ENCODE results near the gene ITGB4.

ITGB4 gene

DNA sequence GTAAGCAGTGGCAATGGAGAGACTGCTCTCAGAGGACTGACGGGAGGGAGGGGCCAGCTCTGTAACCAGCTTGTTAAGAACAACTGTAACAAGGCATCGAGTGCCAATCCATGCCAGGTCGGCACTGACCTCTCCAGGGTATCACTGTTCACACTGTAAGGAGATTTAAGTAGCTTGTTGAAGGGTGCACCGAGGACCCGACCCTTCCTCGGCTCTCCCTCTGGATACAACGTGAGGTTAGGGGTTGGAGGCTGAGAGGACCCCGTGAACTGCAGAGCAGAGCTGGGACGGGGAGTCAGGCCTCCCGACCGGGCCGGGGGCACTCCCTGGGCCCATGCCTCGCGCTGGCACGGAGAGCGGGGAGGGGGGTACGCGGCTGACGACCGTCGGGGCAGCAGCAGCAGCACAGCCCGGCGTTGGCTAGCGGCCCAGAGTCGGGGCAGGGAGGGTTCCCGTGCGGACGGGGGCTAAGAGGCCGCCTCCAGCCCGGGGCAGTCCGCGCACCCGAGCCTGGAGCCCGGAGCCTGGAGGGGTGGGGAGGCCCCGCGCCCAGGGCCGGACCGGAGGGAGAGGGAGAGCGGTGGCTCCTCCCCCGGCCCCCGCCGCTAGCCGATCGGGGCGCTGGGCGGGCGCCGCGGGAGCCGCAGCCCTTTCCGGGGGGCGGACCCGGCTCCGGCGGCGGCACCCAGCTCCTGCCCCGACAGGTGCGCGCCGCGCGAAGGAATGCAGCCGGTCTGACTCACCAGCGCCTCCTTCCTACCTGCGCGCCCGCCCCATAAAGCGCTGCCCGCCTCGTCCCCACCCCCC is at the start of gene ITGB4:
Gene ITGB4, plus strand, starts transcription at position 804 of the 807 bp plus-strand sequence. CDS start 3,245 bp downstream, outside the sequence.
- DNase-seq (ENCODE audit: low read depth in 2 of 3, low spot score in 1 of 3), result peak in 1 of 3 donors; percentile 24

GRCh38 chr17:75672011-75672410 is 49.2 kb upstream of the ITGB4 start:
- DNase-seq (ENCODE audit: low read depth in 2 of 3, low spot score in 1 of 3), result no peak

GRCh38 chr17:75673487-75673886 is 47.8 kb upstream of the ITGB4 start:
- DNase-seq (ENCODE audit: low read depth in 2 of 3, low spot score in 1 of 3), result no peak

GRCh38 chr17:75676461-75676860 is 44.8 kb upstream of the ITGB4 start:
- DNase-seq (ENCODE audit: low read depth in 2 of 3, low spot score in 1 of 3), result no peak

DNA sequence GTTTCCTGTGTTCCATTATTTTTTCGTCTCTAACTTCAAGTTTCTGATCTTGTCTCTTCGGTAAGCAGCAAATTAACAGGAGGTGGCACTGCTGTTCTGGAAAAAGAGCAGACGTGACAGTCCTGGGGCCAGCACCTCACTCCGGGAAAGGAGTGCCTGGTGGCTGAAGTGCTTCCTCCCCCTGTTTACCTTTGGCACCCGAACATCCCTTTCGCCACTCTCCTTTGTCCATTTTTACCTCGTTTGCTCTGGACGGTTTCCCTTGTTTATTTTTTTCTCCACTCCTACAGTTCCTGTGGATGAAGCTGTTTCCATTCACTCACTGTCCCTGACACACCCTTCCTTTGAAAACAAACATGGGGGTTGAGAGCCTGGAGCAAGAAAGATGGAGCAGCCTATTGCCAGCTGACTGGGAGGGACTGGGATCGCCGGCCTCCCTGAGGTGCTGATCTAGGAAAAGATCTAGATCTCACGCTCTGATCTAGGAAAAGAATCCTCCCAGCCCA is 41.5 kb upstream of the ITGB4 start:
- DNase-seq (ENCODE audit: low read depth in 2 of 3, low spot score in 1 of 3), result no peak

GRCh38 chr17:75680431-75680830 is 40.8 kb upstream of the ITGB4 start:
- no peak for DNase-seq (ENCODE audit: low read depth in 2 of 3, low spot score in 1 of 3)

GRCh38 chr17:75681289-75681688 is 40.0 kb upstream of the ITGB4 start:
- no peak for DNase-seq (ENCODE audit: low read depth in 2 of 3, low spot score in 1 of 3)

DNA sequence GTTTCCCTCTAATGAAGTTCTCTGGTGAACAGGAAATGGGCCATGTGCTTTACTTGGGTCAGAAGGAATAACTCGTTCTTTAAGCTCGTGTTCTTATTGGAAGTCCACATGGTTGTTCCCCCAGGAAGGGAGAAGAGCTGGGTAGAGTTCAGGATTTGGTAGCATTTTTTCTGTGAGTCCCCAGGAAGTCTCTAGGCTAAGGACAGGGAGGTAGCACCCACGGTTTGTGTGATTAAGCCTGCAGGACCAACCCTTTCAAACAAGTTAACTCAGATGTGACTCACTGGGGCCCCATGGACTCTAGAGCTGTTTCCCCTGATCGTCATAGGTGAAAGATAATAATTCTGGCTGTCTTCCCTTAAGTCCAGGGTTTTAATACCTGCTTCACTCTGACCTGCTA is 37.7 kb upstream of the ITGB4 start:
- DNase-seq (ENCODE audit: low read depth in 2 of 3, low spot score in 1 of 3), result no peak

- DNase-seq (ENCODE audit: low read depth in 2 of 3, low spot score in 1 of 3), result no peak
Observed at GRCh38 chr17:75684249-75684648, 37.0 kb upstream of the ITGB4 start.

GRCh38 chr17:75684924-75685323 is 36.3 kb upstream of the ITGB4 start:
- no peak for DNase-seq (ENCODE audit: low read depth in 2 of 3, low spot score in 1 of 3)

DNA sequence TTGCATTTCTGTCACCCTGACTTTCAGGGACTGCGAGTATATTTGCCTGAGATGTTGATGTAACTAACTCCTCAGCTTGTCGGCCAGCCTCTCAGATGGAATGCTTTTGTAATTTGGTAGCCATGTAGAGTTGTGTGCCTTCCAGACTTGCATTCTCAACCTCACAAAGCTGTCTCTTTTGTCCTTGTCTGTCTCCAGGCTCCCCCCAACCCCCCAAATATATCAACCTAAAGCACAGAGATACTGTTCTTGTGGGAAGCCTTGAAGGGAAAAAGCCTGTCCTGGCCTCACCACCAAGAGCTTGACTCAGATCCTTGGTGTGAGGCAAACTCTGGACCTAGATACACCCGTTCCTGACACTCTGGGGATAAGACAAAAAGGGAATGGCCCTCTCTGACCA is 35.8 kb upstream of the ITGB4 start:
- no peak for DNase-seq (ENCODE audit: low read depth in 2 of 3, low spot score in 1 of 3)

GRCh38 chr17:75688209-75688825 is 32.9 kb upstream of the ITGB4 start:
- no peak for DNase-seq (ENCODE audit: low read depth in 2 of 3, low spot score in 1 of 3)

DNA sequence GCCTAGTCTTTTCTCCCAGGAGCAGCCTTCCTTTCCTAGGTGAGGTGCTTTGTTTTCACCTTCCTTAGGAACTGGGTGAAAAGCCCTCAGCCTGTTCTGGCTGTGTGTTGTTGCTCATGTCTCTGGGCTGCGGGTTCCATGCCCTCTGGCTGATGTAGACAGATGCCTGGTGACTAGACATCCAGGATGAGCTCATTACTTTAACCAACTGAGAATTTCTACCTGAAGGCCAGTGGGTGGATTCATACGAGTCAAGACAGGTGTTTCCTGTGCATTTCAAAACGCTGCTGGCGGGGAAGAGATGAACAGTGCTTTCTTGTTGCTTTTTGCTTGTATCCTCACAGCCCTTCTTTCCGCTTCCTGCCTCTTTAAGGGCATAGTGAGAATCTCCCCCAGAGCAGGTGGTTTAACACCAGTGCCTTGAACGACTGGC is 31.8 kb upstream of the ITGB4 start:
- peak in 2 of 3 donors; percentile 25 to 30 for DNase-seq (ENCODE audit: low read depth in 2 of 3, low spot score in 1 of 3)

GRCh38 chr17:75691371-75691791 is 29.9 kb upstream of the ITGB4 start:
- peak in 2 of 3 donors; percentile 36 to 51 for DNase-seq (ENCODE audit: low read depth in 2 of 3, low spot score in 1 of 3)

DNA sequence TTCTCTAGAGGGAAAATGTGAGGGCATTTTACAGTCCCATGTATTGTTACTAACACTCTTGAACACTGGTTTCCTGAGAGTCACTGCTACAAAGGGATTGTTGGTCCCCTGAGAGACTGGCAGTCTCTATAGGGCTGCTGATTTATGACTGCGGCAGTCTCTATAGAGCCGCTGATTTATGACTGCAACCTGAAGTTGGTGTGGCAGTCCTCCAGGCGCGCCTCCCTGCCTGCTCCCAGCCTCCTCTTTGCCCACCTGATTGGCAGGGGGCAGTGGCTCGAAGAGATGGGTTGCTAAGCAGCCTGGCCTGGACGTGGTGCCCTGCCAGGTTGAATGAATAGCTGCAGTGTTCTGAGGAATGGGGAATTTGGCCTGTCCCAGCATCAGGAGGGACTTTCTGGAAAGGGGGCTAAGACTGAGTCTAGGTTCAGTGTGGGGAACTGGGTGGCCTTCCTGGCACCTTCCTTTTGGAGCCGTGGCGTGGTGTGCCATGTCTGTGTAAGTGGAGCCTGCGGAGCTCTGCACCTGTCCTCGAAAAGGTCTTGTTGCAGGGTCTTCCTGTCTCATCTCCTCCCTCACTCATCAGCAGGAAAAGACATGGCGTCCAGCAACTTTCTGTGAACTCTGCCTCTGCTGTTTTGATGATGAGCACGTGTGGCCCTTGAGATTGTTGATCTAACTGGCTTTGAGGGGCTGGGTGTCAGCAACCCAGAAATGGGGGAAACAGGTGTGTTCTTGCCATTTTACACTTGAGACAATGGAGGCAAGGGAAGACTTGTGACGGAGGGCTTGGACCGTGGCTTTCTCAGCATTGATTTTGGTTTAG is 29.2 kb upstream of the ITGB4 start:
- no peak for DNase-seq (ENCODE audit: low read depth in 2 of 3, low spot score in 1 of 3)

GRCh38 chr17:75692976-75693375 is 28.3 kb upstream of the ITGB4 start:
- DNase-seq (ENCODE audit: low read depth in 2 of 3, low spot score in 1 of 3), result no peak

GRCh38 chr17:75693500-75694481 is 27.5 kb upstream of the ITGB4 start:
- no peak for DNase-seq (ENCODE audit: low read depth in 2 of 3, low spot score in 1 of 3)

DNA sequence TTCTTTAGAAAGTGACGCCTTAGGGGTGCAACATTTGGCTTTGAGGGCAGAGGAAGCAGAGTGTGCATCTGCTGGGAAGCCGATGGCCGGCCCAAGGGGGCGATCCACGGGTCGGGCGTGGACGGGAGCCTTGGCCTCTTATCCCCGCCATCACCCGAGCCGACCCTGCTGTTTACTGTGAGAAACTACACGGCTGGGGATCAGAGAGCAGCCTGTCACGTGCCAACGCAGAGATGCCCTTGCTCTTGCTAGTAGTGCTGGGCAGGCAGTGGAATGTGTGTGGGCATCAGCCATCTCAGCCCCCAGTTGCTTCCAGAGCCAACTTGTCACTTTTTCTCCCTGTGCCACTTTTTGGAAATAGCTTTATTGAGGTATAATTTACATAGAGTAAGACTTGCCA is 26.7 kb upstream of the ITGB4 start:
- DNase-seq (ENCODE audit: low read depth in 2 of 3, low spot score in 1 of 3), result no peak

DNA sequence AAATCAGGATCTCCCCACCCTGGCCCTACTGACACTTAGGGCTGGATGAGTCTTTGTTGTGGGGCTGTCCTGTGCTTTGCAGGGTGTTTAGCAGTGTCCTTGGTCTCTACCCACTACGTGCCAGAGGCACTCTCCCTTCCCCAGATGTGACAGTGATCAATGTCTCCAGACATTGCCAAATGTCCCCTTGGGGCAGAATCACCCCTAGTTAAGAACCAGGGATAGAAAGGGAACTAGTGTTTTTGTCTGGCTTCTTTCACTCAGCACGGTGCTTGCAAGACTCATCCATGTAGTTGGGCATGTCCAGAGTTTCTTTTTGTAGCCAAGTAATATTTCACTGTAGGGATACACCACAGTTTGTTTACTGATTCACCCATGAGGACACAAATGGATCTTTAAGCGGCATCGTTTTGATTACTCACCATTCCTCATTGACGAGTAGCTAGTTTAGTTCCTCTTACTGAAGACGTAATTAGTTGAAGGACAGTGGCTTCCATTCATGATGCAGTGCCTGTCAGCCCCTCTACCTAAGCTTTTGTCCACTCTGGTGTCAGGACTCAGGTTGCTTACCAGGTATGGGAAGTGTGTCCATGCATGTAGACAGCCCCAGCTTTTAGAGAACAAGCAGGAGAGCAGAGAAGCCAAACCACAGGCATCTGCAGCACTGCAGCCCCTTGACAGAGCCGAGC is 26.0 kb upstream of the ITGB4 start:
- no peak for DNase-seq (ENCODE audit: low read depth in 2 of 3, low spot score in 1 of 3)

GRCh38 chr17:75695830-75696271 is 25.4 kb upstream of the ITGB4 start:
- no peak for DNase-seq (ENCODE audit: low read depth in 2 of 3, low spot score in 1 of 3)

Measured in stimulated activated CD4-positive, alpha-beta T cell treated with anti-CD3 and anti-CD28 coated beads, Interleukin-12 subunit alpha, Interleukin-12 subunit beta, amount 100 ng/mL, for 48 hours (primary cell).